ENCODE data around the gene NVL.

DNA sequence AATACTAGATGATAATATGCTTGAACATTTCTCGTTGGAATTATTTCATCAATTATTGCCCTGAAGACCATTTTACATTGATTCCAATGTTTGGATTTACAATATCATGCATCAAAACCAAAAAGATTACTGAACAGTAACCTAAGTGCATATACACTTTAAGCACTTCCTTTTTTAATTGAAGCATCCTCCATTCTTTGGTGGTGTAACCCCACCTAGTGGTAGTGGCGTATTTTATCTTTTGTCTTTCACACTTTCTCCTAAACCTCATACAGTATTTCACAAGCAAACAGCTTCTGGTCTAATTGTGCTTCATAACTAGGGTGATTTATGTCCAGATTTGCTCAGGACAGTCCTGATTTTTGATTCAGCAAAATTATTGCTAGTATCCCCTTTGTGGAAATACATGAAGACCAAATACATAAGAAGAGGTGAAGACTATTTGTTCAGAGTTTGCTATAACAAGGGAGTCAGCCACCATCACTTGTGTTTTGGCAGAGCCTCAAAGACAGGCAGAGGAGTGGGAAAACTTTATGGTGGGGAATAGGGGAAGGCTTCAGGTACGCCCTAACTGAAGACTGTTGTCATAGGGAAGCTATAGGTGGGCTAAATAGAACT is 3.4 kb upstream of the NVL start:
- TF ChIP-seq, protein P1, sequence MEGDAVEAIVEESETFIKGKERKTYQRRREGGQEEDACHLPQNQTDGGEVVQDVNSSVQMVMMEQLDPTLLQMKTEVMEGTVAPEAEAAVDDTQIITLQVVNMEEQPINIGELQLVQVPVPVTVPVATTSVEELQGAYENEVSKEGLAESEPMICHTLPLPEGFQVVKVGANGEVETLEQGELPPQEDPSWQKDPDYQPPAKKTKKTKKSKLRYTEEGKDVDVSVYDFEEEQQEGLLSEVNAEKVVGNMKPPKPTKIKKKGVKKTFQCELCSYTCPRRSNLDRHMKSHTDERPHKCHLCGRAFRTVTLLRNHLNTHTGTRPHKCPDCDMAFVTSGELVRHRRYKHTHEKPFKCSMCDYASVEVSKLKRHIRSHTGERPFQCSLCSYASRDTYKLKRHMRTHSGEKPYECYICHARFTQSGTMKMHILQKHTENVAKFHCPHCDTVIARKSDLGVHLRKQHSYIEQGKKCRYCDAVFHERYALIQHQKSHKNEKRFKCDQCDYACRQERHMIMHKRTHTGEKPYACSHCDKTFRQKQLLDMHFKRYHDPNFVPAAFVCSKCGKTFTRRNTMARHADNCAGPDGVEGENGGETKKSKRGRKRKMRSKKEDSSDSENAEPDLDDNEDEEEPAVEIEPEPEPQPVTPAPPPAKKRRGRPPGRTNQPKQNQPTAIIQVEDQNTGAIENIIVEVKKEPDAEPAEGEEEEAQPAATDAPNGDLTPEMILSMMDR (IDR thresholded peaks at IDR 0.05; ENCODE audit: low read length) = peak; percentile 90
- no peak for TF ChIP-seq EZH2 (optimal IDR thresholded peaks at IDR 0.05; ENCODE audit: low read depth, low read length)
